NCI-H1417 treated with DMSO at 0.1 percent for 48 hours (cell line): Measurements from ENCODE around the gene RIC1.
"Not testable (repeated sequence)": the region's sequence is repeated elsewhere in the genome, so short reads cannot be mapped to it uniquely, and the experiment has no call there.

ENCODE experiments used
- DNase-seq: peaks from one replicate; lab custom pipeline; 2025; lab: John Stamatoyannopoulos, UW

RIC1 gene, protein sequence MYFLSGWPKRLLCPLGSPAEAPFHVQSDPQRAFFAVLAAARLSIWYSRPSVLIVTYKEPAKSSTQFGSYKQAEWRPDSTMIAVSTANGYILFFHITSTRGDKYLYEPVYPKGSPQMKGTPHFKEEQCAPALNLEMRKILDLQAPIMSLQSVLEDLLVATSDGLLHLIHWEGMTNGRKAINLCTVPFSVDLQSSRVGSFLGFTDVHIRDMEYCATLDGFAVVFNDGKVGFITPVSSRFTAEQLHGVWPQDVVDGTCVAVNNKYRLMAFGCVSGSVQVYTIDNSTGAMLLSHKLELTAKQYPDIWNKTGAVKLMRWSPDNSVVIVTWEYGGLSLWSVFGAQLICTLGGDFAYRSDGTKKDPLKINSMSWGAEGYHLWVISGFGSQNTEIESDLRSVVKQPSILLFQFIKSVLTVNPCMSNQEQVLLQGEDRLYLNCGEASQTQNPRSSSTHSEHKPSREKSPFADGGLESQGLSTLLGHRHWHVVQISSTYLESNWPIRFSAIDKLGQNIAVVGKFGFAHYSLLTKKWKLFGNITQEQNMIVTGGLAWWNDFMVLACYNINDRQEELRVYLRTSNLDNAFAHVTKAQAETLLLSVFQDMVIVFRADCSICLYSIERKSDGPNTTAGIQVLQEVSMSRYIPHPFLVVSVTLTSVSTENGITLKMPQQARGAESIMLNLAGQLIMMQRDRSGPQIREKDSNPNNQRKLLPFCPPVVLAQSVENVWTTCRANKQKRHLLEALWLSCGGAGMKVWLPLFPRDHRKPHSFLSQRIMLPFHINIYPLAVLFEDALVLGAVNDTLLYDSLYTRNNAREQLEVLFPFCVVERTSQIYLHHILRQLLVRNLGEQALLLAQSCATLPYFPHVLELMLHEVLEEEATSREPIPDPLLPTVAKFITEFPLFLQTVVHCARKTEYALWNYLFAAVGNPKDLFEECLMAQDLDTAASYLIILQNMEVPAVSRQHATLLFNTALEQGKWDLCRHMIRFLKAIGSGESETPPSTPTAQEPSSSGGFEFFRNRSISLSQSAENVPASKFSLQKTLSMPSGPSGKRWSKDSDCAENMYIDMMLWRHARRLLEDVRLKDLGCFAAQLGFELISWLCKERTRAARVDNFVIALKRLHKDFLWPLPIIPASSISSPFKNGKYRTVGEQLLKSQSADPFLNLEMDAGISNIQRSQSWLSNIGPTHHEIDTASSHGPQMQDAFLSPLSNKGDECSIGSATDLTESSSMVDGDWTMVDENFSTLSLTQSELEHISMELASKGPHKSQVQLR (N-terminal part only)

GRCh38 chr9:5628530-5629311 is at the start of gene RIC1:
TSS of gene RIC1 (plus strand) at chr9:5629107. CDS start at chr9:5629310, 203 bp downstream.
- DNase-seq = peak; percentile 25

DNA sequence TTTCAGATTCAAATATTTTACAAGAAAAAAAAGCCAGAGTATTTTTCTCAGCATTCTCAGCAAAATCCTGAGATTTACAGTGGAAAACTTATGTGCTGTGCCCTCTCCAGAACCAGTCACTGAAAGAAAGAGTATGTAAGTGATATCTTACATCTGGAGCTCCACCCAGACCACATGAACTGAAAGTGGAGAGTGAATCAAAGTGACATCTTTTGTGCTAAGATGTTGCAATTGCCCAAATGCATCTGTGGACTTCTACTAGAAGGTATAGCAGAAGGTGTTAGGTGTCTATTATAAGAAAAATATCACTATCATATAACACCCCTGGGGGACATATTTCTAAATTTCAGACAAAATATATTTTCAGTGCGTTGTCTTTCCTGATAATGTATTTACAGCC is 49.0 kb upstream of the RIC1 start:
- no peak for DNase-seq

DNA sequence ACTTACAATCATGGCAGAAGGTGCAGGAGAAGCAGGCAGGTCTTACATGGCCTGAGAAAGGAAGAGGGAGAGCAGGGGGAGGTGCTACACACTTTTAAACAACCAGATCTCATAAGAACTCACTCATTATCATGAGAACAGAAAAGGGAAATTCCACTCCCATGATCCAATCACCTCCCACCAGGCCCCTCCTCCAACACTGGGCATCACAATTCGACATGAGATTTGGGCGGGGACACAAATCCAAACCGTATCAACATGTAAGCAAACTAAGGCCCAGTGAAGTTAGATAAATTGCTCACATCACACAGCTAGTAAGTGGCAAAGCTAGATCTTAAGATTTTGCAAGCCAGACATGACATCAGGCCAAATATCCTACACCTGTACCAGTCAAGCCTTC is 48.3 kb upstream of the RIC1 start:
- DNase-seq = no peak

- not testable (repeated sequence) for DNase-seq
Measured at GRCh38 chr9:5581706-5582105, 47.2 kb upstream of the RIC1 start.

DNA sequence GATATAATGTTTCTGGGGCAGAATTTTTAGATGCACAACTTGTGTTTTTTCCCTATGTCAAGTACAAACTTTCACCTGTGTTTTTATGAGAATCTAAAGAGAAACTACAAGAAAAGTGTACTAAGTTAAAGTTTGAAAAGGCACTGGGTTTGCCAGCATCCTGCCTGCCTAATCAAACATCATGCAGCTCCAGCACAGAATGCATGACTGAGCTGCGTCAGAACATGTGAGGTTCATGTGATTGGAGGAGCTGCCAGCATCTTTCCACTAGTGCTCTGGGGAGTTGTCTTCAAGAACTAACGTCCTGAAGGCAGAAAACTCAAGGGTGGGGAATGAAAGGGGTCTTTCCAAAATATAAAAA is 46.1 kb upstream of the RIC1 start:
- DNase-seq = no peak

DNA sequence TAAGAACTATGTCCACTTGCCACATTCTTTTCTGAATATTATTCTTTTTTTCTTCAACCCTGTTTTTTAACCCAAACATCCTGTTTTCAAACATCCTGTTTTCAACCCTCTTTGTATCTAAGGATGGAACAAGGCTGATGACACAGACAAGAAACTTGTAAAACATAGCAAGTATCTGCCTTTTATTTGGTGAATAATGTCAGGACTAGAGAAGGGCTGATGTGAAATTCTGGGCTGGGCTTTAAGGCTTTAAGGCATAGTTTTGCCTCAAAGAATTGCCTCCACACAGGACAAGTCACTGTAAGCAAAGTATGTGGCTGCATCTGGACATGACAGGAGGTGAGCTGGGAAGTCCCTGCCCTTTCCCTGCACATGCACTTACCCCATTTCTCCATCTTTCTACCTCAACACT is 42.5 kb upstream of the RIC1 start:
- DNase-seq = no peak

GRCh38 chr9:5587024-5587423 is 41.9 kb upstream of the RIC1 start:
- no peak for DNase-seq

- DNase-seq = no peak
Measured at GRCh38 chr9:5592231-5592630, 36.7 kb upstream of the RIC1 start.

- no peak for DNase-seq
Measured at GRCh38 chr9:5592904-5593303, 36.0 kb upstream of the RIC1 start.

DNA sequence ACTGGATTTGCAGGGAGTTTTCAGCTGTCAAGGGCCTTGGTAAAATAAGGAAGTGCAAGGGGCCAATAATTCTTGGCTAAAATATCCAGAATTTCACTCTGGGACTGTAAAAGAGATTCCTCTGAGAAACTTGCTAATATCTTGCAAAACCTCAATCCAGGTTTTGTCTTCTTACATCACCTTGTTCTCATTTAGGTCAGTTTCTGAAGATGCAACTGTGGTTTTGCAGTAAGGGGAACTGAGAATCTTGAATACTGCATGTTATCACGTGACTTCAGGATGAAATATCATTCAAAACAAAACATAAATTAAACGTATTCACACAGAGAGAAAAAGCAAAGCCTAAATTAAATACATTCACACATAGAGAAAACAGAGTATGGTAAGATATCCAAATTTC is 35.0 kb upstream of the RIC1 start:
- DNase-seq = no peak

DNA sequence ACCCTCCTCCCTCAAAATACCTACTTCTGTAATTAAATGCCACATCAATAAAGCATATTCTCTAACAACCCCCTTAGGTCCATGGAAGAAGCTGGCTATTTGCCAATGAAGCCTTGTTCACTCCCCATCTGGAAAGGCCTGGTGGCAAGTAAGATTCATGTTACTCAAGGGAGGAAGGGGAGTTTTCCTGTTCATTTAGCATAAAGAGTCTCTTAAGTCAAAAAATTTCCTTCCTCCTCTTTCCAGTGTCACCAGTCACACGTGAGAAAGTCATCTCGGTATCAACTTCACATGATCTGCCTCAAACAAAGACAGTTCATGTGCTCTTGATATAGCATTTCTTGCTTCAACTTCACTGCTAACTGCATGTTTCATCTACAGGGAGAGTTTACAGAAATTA is 32.7 kb upstream of the RIC1 start:
- no peak for DNase-seq

GRCh38 chr9:5608298-5609225 is 20.3 kb upstream of the RIC1 start:
- DNase-seq = no peak

- no peak for DNase-seq
Measured at GRCh38 chr9:5609226-5609596, 19.7 kb upstream of the RIC1 start.

GRCh38 chr9:5610491-5610890 is 18.4 kb upstream of the RIC1 start:
- no peak for DNase-seq

GRCh38 chr9:5611321-5612184 is 17.4 kb upstream of the RIC1 start:
- no peak for DNase-seq

GRCh38 chr9:5612185-5612530 is 16.7 kb upstream of the RIC1 start:
- DNase-seq = no peak

DNA sequence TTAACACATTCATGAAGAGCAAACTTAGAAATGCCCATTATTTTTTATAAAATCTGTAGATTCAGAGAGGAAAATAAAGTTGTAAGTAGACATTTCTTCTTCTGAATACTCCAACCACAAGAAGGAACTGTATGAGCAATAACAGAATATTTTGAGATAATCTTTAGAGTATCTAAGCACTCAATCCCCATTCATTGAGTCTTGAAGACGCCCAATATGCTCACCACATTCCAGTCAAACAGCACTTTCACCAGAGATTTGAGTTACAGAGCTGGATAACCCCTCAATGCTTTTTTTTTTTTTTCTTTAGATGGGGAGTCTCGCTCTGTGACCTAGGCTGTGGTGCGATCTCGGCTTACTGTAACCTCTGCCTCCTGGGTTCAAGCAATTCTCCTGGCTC is 14.7 kb upstream of the RIC1 start:
- DNase-seq = no peak

GRCh38 chr9:5614985-5615384 is 13.9 kb upstream of the RIC1 start:
- DNase-seq = no peak

DNA sequence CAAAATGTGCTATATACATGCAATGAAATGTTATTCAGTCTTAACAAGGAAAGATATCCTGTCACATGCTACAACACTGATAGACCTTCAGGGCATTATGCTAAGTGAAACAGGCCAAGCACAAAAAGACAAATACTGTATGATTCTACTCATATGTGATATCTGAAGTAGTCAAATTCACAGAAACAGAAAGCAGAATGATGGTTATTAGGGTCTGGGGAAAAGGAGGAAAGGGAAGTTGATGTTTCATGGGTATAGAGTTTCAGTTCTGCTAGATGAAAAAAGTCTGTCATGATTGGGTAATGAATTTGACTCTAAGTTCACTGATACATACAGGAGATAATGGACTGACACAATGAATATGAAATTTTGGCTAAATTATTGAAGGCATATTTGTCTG is 11.2 kb upstream of the RIC1 start:
- no peak for DNase-seq

DNA sequence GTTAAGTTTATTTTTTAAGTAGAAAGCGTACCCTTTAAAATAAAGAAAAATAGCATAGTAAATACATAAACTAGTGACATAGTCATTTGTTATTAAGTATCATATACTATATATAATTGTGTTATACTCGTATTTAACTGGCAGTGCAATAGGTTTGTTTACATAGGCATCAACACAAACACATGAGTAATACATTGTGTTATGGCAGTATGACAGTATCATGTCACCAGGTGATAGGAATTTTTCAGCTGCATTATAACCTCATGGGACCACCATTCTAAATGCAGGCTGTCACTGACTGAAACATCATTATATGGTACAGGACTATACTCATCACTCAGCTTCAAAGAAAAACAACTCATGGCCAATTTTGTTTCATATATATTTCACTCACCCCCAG is 8.4 kb upstream of the RIC1 start:
- DNase-seq = no peak
